Vagina (tissue), 2 donors: ENCODE data around the gene MFNG.

ENCODE experiments used
- CTCF ChIP-seq, 3 experiments: fragments of 450-650 bp in 2 of 3; fragments of 200-600 bp in 1 of 3; sonication (generic) in 1 of 3; IDR thresholded peaks; one replicate each; pipeline ENCODE4 v1.5.1; 2017 to 2019; ENCODE audit warnings: antibody characterized with exemption in 3 of 3, mild to moderate bottlenecking in 2 of 3, moderate library complexity in 2 of 3
- POLR2A ChIP-seq, 2 donors: fragments of 450-650 bp; IDR thresholded peaks; one replicate each; pipeline ENCODE4 v1.6.1; 2017; ENCODE audit warnings: antibody characterized with exemption in 2 of 2, mild to moderate bottlenecking in 2 of 2, moderate library complexity in 2 of 2

- TF ChIP-seq CTCF (IDR thresholded peaks at IDR 0.05) (no peak), POLR2A (IDR thresholded peaks at IDR 0.05) (no peak)
These were observed 49.0 kb upstream of the MFNG start for GRCh38 chr22:37535159-37535558.
